HG02981 (cell line): ENCODE data around the gene SEC61B.
A peak's percentile ranks its signal among the peaks of the same experiment; 100 is the strongest.

Experiments used
- ATAC-seq: cut with Tn5 transposase; IDR thresholded peaks from one replicate; pipeline ENCODE4 v1.9.1; 2021; ENCODE audit warnings: mild to moderate bottlenecking, moderate library complexity; ENCODE audit not compliant: unreplicated experiment

SEC61B gene

GRCh38 chr9:99221621-99222415 is at the start of gene SEC61B, which contains the start of gene ALG2:
TSS of gene SEC61B (plus strand) at chr9:99222282. CDS start at chr9:99222364, 82 bp downstream.
TSS of gene ALG2 (minus strand) at chr9:99221942. CDS start at chr9:99221894, 48 bp downstream.
- ATAC-seq = peak; percentile 89

- ATAC-seq = peak; percentile 45
Observed at GRCh38 chr9:99173570-99174504, 48.2 kb upstream of the SEC61B start.

GRCh38 chr9:99176527-99177013 is 45.5 kb upstream of the SEC61B start:
- ATAC-seq = peak; percentile 34

- no peak for ATAC-seq
Observed at GRCh38 chr9:99177576-99178366, 44.3 kb upstream of the SEC61B start.

GRCh38 chr9:99178912-99179872 is 42.9 kb upstream of the SEC61B start:
- no peak for ATAC-seq

GRCh38 chr9:99180199-99180598 is 41.9 kb upstream of the SEC61B start:
- no peak for ATAC-seq

GRCh38 chr9:99180662-99181061 is 41.4 kb upstream of the SEC61B start:
- ATAC-seq = no peak

- ATAC-seq = no peak
Observed at GRCh38 chr9:99181206-99181605, 40.9 kb upstream of the SEC61B start.

- ATAC-seq = no peak
Observed at GRCh38 chr9:99181621-99182020, 40.5 kb upstream of the SEC61B start.

GRCh38 chr9:99182356-99182755 is 39.7 kb upstream of the SEC61B start:
- ATAC-seq = no peak

- ATAC-seq = no peak
Observed at GRCh38 chr9:99183616-99184015, 38.5 kb upstream of the SEC61B start.

GRCh38 chr9:99184110-99184474 is 38.0 kb upstream of the SEC61B start:
- ATAC-seq = no peak

- peak; percentile 42 for ATAC-seq
Observed at GRCh38 chr9:99184475-99185347, 37.4 kb upstream of the SEC61B start.

- ATAC-seq = no peak
Observed at GRCh38 chr9:99185348-99185632, 36.8 kb upstream of the SEC61B start.

- ATAC-seq = no peak
Observed at GRCh38 chr9:99185934-99186333, 36.1 kb upstream of the SEC61B start.

- ATAC-seq = no peak
Observed at GRCh38 chr9:99187311-99187710, 34.8 kb upstream of the SEC61B start.

- no peak for ATAC-seq
Observed at GRCh38 chr9:99189186-99189585, 32.9 kb upstream of the SEC61B start.

GRCh38 chr9:99189887-99190596 is 32.0 kb upstream of the SEC61B start:
- no peak for ATAC-seq
